Measurements from ENCODE around the gene ITPR2. TPM values are rescaled to one million over a fixed set of nuclear protein-coding genes. Genes with fewer than 3 reads are reported as not detected.

Gene ITPR2
- total and polyA plus RNA-seq, 2 of the 13 experiments (the other 11 are each of a cell fraction or from before 2014, with no cell fraction given): 31.9 to 81.9 TPM

DNA sequence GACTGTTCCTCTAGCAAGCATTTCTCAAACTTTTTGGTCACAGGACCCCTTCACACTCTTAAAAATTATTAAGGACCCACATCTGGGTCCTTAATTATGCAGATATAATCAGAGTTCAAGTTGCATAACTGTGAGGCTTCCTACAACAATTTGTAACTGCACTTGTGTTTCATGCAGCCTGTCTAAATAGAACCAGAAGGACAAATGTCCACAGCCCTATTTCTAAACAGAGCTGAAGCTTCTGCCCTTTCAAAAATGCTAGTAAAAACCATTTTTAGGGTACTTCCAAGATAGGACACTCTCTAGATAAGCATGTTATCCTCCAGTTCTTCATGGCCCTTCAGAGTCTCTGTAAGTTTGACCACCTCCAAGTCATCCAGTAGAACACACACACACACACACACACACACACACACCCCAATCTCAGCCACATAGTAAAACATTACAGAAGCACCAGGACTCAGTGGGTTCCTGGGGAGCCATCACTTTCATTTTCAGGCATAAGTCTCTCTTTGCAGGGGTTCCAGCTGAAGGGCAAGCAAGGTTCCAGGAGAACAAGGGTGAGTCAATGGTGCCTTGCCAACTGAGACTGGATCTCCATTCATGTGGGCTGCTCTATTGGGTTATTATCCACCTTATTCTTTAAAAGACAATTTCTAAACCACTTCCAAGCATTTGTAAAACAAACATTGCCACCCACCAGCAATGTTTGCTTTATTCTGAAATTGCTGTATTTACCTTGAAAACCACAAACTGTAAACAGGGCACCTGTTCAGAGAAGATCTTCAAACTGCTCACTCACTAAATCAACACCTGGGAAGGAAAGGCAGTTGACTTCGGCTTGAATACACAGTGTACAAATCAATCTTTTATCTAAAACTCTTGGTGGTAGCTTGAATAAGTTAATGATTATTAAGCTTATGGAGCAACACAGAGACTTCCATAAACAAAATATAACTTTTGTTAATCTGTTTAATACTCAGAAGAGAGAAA, 64.1 kb downstream of the ITPR2 start (continued):
- TF ChIP-seq, protein P1, sequence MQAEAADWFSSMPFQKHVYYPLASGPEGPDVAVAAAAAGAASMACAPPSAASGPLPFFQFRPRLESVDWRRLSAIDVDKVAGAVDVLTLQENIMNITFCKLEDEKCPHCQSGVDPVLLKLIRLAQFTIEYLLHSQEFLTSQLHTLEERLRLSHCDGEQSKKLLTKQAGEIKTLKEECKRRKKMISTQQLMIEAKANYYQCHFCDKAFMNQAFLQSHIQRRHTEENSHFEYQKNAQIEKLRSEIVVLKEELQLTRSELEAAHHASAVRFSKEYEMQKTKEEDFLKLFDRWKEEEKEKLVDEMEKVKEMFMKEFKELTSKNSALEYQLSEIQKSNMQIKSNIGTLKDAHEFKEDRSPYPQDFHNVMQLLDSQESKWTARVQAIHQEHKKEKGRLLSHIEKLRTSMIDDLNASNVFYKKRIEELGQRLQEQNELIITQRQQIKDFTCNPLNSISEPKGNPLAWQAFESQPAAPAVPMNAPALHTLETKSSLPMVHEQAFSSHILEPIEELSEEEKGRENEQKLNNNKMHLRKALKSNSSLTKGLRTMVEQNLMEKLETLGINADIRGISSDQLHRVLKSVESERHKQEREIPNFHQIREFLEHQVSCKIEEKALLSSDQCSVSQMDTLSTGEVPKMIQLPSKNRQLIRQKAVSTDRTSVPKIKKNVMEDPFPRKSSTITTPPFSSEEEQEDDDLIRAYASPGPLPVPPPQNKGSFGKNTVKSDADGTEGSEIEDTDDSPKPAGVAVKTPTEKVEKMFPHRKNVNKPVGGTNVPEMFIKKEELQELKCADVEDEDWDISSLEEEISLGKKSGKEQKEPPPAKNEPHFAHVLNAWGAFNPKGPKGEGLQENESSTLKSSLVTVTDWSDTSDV (CRISPR knock-in tag; IDR thresholded peaks at IDR 0.05): no peak
- peak; percentile 79; the same call in 1 of the 2 replicates for TF ChIP-seq HOXA5 (CRISPR knock-in tag; IDR thresholded peaks at IDR 0.05)
- no peak for TF ChIP-seq REXO4 (CRISPR knock-in tag; IDR thresholded peaks at IDR 0.05; ENCODE audit: borderline replicate concordance)
- TF ChIP-seq, protein P2, sequence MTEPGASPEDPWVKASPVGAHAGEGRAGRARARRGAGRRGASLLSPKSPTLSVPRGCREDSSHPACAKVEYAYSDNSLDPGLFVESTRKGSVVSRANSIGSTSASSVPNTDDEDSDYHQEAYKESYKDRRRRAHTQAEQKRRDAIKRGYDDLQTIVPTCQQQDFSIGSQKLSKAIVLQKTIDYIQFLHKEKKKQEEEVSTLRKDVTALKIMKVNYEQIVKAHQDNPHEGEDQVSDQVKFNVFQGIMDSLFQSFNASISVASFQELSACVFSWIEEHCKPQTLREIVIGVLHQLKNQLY (CRISPR knock-in tag; IDR thresholded peaks at IDR 0.05): peak; percentile 93
- TF ChIP-seq AHR (CRISPR knock-in tag; IDR thresholded peaks at IDR 0.05): no peak
- TF ChIP-seq POLR2A (IDR thresholded peaks at IDR 0.05; ENCODE audit: insufficient read depth in 1 of 2, low read depth in 2 of 2, low read length in 2 of 2): peak; percentile 24 to 35; a peak in 1 of 4 replicates
- TF ChIP-seq, protein P3, sequence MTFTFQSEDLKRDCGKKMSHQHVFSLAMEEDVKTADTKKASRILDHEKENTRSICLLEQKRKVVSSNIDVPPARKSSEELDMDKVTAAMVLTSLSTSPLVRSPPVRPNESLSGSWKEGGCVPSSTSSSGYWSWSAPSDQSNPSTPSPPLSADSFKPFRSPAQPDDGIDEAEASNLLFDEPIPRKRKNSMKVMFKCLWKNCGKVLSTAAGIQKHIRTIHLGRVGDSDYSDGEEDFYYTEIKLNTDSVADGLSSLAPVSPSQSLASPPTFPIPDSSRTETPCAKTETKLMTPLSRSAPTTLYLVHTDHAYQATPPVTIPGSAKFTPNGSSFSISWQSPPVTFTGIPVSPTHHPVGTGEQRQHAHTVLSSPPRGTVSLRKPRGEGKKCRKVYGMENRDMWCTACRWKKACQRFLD (CRISPR knock-in tag; IDR thresholded peaks at IDR 0.05; ENCODE audit: borderline replicate concordance): no peak
- TF ChIP-seq CCAR2 (optimal IDR thresholded peaks at IDR 0.05; ENCODE audit: low read depth, low read length): no peak
- no peak for TF ChIP-seq WIZ (CRISPR knock-in tag; IDR thresholded peaks at IDR 0.05)
- peak; percentile 56 for TF ChIP-seq KMT2B (CRISPR knock-in tag; IDR thresholded peaks at IDR 0.05)
- TF ChIP-seq NCOA1 (CRISPR knock-in tag; IDR thresholded peaks at IDR 0.05): peak; percentile 72; the same call in 1 of the 2 replicates
- no peak; the same call in 1 of the 2 replicates for TF ChIP-seq ZNF589 (CRISPR knock-in tag; conservative IDR thresholded peaks at IDR 0.05)
- no peak for TF ChIP-seq ARHGAP35 (CRISPR knock-in tag; IDR thresholded peaks at IDR 0.05; ENCODE audit: borderline replicate concordance)
- TF ChIP-seq, protein P4, sequence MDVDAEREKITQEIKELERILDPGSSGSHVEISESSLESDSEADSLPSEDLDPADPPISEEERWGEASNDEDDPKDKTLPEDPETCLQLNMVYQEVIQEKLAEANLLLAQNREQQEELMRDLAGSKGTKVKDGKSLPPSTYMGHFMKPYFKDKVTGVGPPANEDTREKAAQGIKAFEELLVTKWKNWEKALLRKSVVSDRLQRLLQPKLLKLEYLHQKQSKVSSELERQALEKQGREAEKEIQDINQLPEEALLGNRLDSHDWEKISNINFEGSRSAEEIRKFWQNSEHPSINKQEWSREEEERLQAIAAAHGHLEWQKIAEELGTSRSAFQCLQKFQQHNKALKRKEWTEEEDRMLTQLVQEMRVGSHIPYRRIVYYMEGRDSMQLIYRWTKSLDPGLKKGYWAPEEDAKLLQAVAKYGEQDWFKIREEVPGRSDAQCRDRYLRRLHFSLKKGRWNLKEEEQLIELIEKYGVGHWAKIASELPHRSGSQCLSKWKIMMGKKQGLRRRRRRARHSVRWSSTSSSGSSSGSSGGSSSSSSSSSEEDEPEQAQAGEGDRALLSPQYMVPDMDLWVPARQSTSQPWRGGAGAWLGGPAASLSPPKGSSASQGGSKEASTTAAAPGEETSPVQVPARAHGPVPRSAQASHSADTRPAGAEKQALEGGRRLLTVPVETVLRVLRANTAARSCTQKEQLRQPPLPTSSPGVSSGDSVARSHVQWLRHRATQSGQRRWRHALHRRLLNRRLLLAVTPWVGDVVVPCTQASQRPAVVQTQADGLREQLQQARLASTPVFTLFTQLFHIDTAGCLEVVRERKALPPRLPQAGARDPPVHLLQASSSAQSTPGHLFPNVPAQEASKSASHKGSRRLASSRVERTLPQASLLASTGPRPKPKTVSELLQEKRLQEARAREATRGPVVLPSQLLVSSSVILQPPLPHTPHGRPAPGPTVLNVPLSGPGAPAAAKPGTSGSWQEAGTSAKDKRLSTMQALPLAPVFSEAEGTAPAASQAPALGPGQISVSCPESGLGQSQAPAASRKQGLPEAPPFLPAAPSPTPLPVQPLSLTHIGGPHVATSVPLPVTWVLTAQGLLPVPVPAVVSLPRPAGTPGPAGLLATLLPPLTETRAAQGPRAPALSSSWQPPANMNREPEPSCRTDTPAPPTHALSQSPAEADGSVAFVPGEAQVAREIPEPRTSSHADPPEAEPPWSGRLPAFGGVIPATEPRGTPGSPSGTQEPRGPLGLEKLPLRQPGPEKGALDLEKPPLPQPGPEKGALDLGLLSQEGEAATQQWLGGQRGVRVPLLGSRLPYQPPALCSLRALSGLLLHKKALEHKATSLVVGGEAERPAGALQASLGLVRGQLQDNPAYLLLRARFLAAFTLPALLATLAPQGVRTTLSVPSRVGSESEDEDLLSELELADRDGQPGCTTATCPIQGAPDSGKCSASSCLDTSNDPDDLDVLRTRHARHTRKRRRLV (CRISPR knock-in tag; IDR thresholded peaks at IDR 0.05): 0 out of 2 replicates have a peak, but pooled peaks have one; percentile 57
- TF ChIP-seq EP300 (IDR thresholded peaks at IDR 0.05; ENCODE audit: low read depth in 2 of 2, low read length in 2 of 2): peak; percentile 95 to 100; a peak in 3 of 4 replicates
- TF ChIP-seq EP300 (CRISPR knock-in tag; IDR thresholded peaks at IDR 0.05; ENCODE audit: borderline replicate concordance): peak; percentile 100
- TF ChIP-seq ZFP90 (CRISPR knock-in tag; IDR thresholded peaks at IDR 0.05; ENCODE audit: borderline replicate concordance): no peak
- TF ChIP-seq ZBTB38 (CRISPR knock-in tag; IDR thresholded peaks at IDR 0.05): no peak
- no peak for TF ChIP-seq NR1H2 (CRISPR knock-in tag; IDR thresholded peaks at IDR 0.05; ENCODE audit: borderline replicate concordance, low read depth)
